Hematopoietic multipotent progenitor cell treated with erythropoietin and hydrocortisone succinate and interleukin-3 and kit ligand, for 4 days (in vitro differentiated cells): ENCODE data around the gene PTPRN2.
A peak's percentile ranks its signal among the peaks of the same experiment; 100 is the strongest.

ENCODE experiments used
- DNase-seq: peaks from one replicate; pipeline ENCODE4 v3.0.0-alpha.2; 2015

The PTPRN2 gene

DNA sequence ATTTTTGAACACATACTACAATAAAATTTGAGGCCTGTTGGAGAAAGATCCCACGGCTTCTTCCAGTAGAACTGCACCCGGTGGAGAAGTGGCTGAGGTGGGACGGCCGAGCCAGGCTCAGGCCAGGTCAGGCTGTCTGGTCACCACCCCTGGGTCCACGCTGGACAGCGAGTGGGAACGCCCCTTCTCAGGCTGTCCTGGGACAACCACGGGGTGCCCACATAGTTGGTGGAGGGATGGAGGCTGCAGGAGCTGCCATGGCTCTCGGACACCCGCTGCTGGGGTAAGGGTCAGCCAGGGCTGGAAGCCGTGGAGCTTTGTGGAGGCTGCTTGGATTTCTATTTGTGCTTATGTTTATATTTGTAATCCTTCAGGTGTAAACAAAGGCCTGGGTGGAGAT, 1044.3 kb downstream of the PTPRN2 start:
- no peak for DNase-seq

- DNase-seq: no peak
Observed at GRCh38 chr7:157542068-157543021, 1045.3 kb downstream of the PTPRN2 start.

GRCh38 chr7:157541295-157542067, 1046.1 kb downstream of the PTPRN2 start:
- no peak for DNase-seq

GRCh38 chr7:157540606-157541294, 1046.9 kb downstream of the PTPRN2 start:
- no peak for DNase-seq

DNA sequence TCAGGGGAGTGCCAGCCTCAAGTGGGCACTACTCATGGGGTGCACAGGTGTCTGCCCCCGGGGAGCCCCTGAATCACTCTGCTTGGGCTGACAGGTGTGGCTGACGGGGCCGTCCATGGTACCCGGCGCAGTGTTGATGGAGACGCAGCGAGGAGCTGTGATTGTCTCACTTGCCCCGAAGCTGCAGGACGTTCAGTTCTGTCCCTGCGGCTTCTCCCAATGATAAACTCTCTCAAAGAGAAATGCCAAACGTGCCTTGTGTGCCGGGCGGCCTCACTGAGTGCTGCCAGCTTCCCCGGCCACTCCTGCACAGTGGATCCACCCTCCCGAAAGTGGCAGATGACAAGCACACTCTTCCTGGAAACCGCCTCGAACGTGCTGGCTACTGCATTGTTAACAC, 1047.6 kb downstream of the PTPRN2 start:
- no peak for DNase-seq

DNA sequence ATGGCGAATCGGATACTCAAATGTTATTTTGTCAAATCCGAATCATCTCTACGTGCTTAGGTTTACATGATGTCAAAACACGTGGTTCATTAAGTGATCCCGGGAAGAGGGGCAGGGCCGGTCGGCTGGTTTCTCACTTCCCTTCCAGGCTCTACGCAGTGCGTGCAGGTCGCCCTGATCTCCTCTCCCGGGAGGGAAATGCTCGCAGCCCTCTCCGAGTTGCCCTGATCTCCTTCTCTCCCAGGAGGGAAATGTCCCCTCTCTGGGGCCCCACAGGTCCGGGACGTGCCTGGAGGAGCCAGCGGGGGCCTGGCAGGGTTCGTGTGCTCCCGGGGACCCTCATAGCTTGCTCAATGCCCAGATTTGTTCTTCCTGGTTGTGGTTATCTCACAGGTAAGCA, 1048.1 kb downstream of the PTPRN2 start:
- no peak for DNase-seq

- DNase-seq: no peak
Observed at GRCh38 chr7:157538735-157539134, 1048.9 kb downstream of the PTPRN2 start.

- DNase-seq: no peak
Observed at GRCh38 chr7:157538321-157538720, 1049.3 kb downstream of the PTPRN2 start.

DNA sequence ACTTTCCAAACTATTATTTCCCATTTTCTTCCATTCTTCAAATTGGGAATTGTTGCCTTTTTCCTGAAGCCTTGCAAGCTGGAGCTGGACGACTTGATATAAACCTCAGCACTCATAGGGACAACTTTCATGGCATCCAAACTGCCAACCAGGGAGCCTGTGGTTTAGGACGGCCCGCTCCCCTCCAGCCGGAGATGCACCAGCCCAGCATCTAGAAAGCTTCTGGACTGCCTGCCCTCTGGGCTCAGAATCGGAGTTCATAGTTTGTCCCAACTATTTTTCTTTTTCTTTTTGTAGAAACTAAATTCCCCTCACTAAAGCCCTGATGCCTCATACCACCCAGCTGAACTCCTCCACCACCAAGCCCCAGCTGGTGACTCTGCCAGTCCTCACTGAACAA, 1050.6 kb downstream of the PTPRN2 start:
- no peak for DNase-seq

DNA sequence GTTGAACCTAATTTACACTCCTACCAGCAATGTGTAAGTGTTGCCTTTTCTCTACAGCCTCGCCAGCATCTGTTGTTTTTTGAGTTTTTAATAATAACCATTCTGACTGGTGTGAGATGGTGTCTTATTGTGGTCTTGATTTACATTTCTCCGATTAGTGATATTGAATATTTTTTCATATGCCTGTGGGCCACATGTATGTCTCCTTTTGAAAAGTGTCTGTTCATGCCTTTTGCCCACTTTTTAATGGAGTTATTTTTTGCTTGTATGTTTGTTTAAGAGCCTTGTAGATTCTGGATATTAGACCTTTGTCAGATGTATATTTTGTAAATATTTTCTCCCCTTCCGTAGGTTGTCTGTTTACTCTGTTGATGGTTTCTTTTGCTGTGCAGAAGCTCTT, 1055.6 kb downstream of the PTPRN2 start:
- DNase-seq: no peak

DNA sequence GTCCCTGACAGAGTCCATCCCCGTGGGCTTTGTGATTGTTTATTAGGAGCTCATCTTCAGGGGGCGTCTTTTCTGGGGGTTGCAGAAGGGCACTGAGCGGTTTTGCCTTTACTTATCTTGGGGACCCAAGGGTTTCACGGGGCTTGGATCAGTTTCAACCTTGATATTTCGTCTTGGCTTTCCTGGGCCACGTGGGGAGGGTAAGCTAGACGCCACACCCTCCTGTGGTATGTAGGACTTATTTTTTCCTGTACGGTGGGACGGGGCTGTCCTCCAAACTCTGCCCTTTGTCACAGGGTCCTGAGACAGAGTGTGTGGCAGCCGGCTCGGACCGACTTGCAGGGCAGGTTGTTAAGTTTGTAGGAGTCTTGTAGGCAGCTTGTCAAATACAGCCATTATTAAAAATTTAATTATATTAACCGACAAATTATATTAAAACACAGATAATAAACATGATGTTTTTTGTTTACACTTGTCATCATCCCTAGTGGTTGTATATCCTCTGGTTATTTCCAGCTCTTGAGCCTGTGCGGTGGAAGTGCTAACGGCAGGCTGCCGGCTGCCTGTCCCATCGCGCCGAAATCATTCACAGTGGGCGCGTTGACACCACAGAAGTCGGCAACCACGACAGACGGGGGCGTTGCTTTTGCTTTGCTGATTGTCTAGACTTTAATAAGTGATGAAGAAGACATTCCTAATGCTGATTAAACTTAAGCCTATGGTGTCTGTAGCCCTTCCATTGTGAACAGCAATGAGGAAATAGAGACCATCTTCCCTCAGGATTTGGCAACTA, 1057.7 kb downstream of the PTPRN2 start:
- DNase-seq: no peak

GRCh38 chr7:157528785-157529341, 1058.8 kb downstream of the PTPRN2 start:
- DNase-seq: no peak

GRCh38 chr7:157527686-157528085, 1059.9 kb downstream of the PTPRN2 start:
- no peak for DNase-seq

DNA sequence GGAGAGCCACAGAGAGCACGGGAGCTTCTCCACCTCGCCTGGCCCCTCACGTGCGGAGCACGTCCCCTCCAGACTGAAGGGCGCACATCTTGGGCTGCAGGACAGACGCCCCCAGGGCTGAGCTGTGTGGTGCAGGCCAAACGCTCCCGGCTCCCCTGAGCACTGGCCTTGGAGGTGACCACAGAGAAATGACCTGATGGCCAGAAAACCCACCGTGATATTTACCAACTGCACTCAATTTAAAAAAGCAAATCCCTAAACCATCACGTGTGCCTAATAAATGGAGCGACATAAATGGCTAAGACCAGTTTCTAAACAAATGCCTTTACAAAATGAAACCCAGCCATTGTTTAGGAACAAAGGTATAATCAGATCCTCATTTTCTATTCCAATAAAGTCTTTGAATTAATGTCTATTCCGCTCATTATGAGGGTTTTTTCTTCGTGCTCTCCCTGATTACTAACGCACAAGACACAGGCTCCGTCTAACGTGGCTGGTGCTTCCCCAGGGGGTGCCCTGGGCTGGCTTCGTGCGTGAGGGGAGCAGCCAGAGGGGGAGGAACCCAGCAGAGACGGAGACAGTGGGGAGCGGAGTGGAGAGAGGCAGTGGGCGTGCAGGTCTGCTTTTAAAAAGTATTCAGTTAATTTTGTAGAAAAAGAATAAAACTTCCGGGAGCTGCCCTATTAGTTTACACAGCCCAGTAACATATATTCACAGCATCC, 1060.5 kb downstream of the PTPRN2 start:
- no peak for DNase-seq

GRCh38 chr7:157526005-157526912, 1061.4 kb downstream of the PTPRN2 start:
- no peak for DNase-seq

GRCh38 chr7:157525491-157525915, 1062.1 kb downstream of the PTPRN2 start:
- peak; percentile 52 for DNase-seq

DNA sequence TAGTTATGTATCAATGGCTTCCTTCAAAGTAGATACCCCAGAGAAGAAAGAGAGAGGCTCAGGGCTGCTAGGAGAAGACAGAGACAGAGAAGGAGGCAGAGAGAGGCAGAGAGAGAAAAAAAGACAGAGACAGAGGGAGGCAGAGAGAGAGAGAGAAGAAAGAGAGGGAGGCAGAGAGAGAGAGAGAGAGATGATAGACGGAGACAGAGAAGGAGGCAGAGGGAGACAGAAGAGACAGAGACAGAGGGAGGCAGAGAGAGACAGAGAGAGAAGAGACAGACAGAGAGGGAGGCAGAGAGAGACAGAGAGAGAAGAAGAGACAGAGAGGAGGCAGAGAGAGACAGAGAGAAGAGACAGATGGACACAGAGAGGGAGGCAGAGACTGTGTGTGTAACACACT, 1062.9 kb downstream of the PTPRN2 start:
- no peak for DNase-seq

- no peak for DNase-seq
Observed at GRCh38 chr7:157523766-157524421, 1063.7 kb downstream of the PTPRN2 start.

DNA sequence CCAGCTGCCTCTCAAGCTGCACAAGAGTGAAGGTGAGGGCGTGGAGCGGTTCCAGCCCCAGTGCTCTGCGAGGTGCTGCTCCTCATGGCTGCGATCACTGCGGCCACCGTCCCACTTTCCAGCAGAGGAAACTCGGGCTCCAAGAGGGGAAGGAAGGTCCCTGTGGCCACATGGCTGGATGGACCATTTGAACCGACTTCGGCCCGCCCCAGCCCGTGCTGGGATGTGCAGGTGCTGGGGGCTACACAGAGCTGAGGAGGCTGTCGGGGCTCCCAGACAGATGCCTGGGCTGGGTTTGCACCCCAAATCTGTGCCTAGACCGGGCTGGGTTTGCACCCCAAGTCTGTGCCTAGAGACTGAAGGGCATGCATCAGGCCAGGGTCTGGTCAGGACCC, 1064.3 kb downstream of the PTPRN2 start:
- no peak for DNase-seq

DNA sequence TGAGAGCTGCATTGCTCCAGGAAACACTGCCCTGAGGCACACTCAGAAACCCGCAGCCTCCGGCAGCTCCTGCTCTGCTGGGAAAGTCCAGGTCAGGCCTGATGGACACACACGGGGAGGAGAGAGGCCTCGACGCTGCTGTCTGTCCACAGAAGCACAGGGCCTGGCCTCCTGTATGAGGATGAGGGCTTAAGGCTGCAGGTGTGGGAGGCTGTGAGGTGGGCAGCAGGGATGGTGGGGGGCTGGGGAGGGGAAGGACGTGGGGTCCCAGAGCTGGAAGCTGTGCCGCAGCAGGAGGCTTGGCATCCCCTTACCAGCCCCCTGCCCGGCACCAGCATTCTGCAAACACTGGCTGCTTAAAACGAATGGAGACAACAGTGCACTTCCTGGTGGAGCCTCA, 1064.7 kb downstream of the PTPRN2 start:
- DNase-seq: no peak
